Tibial nerve (tissue), 4 donors: ENCODE data around the gene PRIM1.

Source experiments
- EP300 ChIP-seq, 2 donors: sonication (generic); formaldehyde crosslinking; IDR thresholded peaks; one replicate each; pipeline ENCODE4 v1.6.1; 2017; ENCODE audit warnings: antibody characterized with exemption in 2 of 2, mild to moderate bottlenecking in 1 of 2
- POLR2A ChIP-seq, 2 donors: fragments of 450-650 bp; IDR thresholded peaks; one replicate each; pipeline ENCODE4 v1.6.1; 2017; ENCODE audit warnings: antibody characterized with exemption in 2 of 2, mild to moderate bottlenecking in 2 of 2, moderate library complexity in 2 of 2
- TF ChIP-seq, protein P1 (sequence below), 5 experiments: fragments of 200-600 bp in 3 of 5; fragments of 450-650 bp in 2 of 5; sonication (generic) in 3 of 5; IDR thresholded peaks; one replicate each; pipeline ENCODE4 v1.5.1; 2016 to 2019; ENCODE audit warnings: antibody characterized with exemption in 5 of 5, mild to moderate bottlenecking in 3 of 5, moderate library complexity in 2 of 5

DNA sequence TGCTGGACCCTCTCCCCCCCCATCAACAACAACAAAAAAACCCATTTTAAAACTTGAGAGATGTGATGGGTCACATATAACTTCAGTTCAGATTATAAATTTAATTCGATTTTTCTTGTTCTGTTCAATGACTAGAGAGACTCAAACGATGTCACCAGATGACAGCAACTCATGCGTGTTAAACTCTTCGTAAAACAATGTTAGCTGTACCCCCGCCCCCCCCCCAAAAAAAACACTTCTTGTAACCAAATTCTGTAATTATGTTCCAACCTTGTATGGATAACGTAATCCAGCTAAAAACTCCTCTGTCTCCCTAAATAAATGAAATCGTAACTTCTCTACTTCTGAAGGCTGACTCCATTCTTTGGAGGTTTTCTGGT is 26.4 kb downstream of the PRIM1 start:
- TF ChIP-seq, protein P1, sequence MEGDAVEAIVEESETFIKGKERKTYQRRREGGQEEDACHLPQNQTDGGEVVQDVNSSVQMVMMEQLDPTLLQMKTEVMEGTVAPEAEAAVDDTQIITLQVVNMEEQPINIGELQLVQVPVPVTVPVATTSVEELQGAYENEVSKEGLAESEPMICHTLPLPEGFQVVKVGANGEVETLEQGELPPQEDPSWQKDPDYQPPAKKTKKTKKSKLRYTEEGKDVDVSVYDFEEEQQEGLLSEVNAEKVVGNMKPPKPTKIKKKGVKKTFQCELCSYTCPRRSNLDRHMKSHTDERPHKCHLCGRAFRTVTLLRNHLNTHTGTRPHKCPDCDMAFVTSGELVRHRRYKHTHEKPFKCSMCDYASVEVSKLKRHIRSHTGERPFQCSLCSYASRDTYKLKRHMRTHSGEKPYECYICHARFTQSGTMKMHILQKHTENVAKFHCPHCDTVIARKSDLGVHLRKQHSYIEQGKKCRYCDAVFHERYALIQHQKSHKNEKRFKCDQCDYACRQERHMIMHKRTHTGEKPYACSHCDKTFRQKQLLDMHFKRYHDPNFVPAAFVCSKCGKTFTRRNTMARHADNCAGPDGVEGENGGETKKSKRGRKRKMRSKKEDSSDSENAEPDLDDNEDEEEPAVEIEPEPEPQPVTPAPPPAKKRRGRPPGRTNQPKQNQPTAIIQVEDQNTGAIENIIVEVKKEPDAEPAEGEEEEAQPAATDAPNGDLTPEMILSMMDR (IDR thresholded peaks at IDR 0.05) = no peak
- TF ChIP-seq EP300 (IDR thresholded peaks at IDR 0.05) (no peak), POLR2A (IDR thresholded peaks at IDR 0.05) (no peak)
